22Rv1 (cell line): Measurements from ENCODE around the gene TCF12.

Experiments used
- H3K27ac ChIP-seq: fragments of 450-650 bp; 2 replicates; pipeline ENCODE4 v1.5.1; 2017
- CTCF ChIP-seq: fragments of 450-650 bp; IDR thresholded peaks from 2 replicates; pipeline ENCODE4 v1.5.1; 2017; ENCODE audit warnings: mild to moderate bottlenecking
- ZFX ChIP-seq: fragments of 450-650 bp; IDR thresholded peaks from 2 replicates; pipeline ENCODE4 v1.6.1; 2017; ENCODE audit warnings: antibody characterized with exemption, borderline replicate concordance

TCF12 gene

GRCh38 chr15:56913670-56914069 lies 4.8 kb upstream of the TCF12 start:
- TF ChIP-seq ZFX = no peak
- no peak for TF ChIP-seq CTCF
- H3K27ac ChIP-seq = no peak overlapping the region

- no peak overlapping the region for H3K27ac ChIP-seq
- TF ChIP-seq ZFX = no peak
- no peak for TF ChIP-seq CTCF
Measured at GRCh38 chr15:56915888-56916287, 2.6 kb upstream of the TCF12 start.

- no peak overlapping the region for H3K27ac ChIP-seq
Measured at GRCh38 chr15:56916825-56917477, 1.5 kb upstream of the TCF12 start.

GRCh38 chr15:56917652-56918045 lies 795 bp upstream of the TCF12 start:
- no peak for TF ChIP-seq ZFX
- H3K27ac ChIP-seq = no peak overlapping the region

More at GRCh38 chr15:56916825-56917477, 1.5 kb upstream of the TCF12 start:
- no peak for TF ChIP-seq CTCF
- TF ChIP-seq ZFX = no peak

- TF ChIP-seq ZFX = no peak
- TF ChIP-seq CTCF = no peak
- H3K27ac ChIP-seq = peak overlapping the region; percentile 72
Measured at GRCh38 chr15:56919031-56919608, 676 bp downstream of the TCF12 start.

- peak overlapping the region; percentile 72 for H3K27ac ChIP-seq
- TF ChIP-seq ZFX (no peak), CTCF (no peak)
Measured at GRCh38 chr15:56919609-56920366, 1.3 kb downstream of the TCF12 start.

GRCh38 chr15:56920367-56920627 lies 1.9 kb downstream of the TCF12 start:
- H3K27ac ChIP-seq = no peak overlapping the region
- no peak for TF ChIP-seq ZFX
- no peak for TF ChIP-seq CTCF

GRCh38 chr15:56923174-56923591 lies 4.7 kb downstream of the TCF12 start:
- TF ChIP-seq ZFX (no peak), CTCF (no peak)

More at GRCh38 chr15:56923174-56923591, 4.7 kb downstream of the TCF12 start:
- H3K27ac ChIP-seq = no peak overlapping the region
